ENCODE measurements around the gene LHX6.
A peak's percentile ranks its signal among the peaks of the same experiment; 100 is the strongest.

Gene LHX6

DNA sequence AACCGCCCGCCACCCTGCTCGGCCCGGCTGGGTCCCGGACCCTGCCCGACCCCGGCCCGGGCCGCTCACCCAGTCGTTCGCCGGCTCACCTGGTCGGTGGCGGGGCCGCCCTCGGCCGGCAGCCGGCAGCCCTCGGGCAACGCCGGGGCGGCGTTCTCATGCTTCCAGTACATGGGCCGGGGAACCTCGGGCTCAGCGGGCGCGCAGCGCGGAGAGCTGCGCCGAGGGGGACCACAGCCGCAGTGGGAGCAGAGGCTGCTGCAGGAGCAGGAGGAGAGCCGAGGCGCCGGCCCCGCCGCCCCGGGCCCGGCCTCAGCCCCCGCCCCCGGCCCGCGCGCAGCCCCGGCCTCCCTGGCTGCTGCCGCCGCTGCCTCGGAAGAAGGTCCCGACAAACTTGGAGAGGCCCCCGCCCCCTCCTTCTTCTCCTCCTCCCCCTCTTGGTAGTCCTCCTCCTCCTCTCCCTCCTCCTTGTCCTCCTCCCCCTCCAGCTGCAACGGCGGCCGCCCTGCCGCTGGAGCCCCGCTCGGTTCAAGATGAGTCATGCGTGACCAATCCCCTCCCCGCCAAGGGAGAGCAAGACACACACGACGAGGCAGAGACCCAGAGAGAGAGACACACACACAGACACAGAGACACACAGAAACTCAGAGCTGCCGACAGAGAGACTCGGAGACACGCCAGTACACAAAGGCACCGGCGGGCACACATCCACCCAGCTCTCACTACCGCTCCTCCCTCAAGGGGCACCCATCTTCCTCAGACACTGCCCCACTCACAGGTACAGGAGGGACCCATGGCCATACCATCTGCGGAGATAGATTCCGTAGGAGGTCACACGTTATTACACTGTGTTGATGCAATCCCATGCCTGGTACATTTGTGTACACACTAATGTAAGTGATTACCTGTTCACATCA, at the start of gene LHX6:
LHX6 (minus strand) TSS at position 390 of the 917 bp plus-strand sequence; CDS start at position 173, 217 bp downstream.
- no peak for DNase-seq (ENCODE audit: low read depth in 2 of 2)

DNA sequence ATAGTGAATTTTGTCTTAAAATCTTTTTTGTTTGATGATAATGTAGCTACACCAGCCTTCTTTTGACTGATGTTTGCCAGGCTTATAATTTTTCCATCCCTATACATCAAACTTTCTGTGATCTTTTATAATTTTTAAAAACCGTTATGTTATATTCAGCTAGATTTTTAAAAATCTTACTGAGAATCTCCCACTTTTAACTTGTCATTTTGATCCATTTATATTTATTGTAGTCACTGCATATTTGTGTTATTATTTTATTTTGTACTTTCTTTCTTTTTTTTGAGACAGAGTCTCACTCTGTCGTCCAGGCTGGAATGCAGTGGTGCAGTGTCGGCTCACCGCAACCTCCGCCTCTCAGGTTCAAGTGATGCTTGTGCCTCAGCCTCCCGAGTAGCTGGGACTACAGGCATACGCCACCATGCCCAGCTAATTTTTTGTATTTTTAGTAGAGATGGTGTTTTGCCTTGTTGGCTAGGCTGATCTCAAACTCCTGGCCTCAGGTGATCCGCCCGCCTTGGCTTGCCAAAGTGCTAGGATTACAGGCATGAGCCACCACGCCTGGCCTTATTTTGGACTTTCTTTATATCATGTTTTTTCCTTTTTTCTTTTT, 48.6 kb upstream of the LHX6 start:
- no peak for DNase-seq (ENCODE audit: low read depth in 2 of 2)

DNA sequence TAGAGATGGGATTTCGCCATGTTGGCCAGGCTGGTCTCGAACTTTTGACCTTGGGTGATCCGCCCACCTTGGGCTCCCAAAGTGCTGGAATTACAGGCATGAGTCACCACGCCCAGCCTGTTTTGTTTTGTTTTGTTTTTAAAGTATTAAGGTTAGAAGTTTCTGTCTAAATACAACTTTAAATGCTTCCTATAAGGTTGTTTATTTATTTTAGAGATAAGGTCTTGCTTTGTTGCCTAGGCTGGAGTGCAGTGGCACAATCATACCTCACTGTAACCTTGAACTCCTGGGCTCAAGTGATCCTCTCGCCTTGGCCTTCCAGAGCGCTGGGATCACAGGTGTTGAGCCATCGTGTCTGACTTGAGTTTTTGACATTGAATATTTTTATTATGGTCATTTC, 47.3 kb upstream of the LHX6 start:
- DNase-seq (ENCODE audit: low read depth in 2 of 2) = no peak

DNA sequence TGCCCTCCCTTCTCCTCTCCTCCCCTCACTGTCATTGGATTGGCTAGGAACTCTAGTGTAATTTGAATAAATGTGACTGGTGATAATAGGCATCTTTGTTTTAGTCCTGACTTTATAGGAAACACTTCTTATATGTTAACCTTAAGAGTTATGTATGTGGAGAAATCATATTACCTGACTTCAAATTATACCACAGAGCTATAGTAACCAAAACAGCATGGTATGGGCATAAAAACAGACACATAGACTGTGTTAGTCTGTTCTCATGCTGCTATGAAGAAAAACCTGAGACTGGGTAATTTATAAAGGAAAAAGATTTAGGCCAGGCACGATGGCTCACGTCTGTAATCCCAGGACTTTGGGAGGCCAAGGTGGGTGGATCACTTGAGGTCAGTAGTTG, 45.3 kb upstream of the LHX6 start:
- DNase-seq (ENCODE audit: low read depth in 2 of 2) = no peak

DNA sequence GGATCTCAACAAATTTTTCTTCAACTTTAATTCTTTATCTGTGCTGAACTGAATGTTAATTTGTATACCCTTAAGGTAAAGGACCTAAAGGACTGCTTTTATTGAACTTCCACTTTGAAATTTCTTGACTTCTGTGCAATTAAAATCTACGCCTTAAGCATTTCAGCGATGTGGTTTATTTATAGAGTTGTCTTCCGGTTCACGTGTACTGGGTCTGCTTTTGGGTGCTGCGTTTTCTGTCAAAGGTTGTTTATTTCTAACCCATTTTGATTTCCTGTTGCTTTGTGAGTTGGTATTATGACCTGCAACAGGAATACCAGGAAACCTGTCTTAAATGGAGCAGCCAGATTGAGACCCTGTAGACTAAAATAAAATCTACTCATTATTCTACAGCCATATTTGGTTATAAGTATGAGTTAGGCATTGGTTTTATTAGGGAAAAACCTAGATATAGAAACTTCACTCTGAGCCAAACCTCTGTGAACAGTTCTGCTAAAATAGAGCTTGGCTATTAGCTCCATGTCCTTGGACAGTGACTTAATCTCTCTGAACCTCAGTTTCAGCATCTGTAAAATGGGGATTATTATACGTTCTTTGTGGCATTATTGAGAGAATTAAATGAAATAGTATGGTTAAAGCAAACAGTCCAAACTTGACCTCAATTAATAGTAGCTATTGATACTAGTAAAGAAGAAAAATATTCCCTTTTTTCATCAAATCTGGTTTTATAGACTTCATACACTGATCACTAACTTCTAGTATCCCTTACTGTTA, 39.5 kb upstream of the LHX6 start:
- no peak for DNase-seq (ENCODE audit: low read depth in 2 of 2)

DNA sequence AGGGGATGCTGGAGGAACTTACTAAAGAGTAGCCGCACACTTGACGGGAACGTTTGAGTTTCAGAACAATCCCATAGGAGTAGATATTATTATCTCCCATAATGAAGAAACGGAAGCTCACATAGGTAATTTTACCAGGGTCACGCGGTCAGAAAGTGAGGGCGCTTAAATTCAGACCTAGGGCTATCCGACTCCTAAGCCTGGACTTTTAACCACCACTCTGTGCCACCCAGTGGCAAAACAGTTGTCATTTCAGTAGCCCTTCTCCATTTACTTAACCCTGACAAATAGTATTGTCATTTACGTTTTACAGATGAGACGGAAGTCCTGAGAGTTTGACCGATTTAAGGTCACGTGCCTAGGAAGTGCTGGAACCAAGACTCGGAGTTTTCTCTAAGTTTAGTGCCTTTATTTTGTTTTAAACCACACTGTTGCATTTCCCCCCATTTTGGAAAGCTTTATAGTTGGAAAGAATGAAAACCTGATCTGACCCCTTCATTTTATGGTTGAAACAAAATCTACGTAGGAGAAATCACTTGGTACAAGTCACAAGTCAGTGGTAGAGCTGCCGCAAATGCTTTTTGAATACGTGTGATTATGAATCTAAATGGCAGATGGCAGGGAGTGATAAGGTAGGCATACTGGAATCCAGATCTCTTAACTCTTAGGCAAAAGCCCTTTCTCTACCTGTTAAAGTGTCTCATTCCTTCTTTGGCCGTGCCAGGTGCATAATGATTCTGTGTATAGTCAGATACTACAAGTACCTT, 36.6 kb upstream of the LHX6 start:
- no peak for DNase-seq (ENCODE audit: low read depth in 2 of 2)

DNA sequence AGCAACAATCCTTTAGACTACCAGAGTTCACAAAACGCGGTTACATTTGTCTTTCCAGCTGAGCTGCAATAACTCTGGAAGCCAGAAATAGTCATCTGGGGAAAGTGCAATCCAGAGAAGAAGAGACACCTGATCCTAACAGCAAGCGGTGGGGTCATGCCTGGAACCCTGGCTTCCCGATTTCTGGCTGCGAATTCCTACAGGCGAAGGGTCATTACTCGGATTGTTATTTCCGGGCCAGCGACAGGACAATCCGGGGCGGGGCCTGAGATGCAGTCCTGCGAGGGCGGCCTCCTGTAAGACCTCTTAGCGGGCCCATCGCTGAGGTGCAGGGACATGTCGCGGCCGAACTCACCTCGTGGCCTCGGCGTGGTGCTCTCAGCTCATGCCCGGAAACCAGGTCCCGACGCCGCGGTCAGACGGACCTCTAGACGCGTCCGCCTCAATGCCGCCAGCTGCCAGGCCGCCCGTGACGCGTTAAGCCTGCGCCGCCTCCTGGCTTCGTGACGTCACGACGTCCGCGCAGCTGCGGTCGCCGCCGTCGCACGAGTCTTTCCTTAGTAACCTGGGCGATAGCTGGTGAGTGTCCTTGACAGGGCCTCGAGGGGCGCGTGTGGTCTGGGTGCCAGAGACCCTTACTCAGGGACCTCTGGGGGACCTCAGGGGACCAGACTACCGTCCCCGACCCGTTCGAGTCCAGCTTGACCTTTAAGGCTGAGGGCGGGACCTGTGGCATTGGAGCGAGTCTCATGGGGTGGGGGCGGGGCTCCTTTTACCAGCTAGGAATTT, 35.8 kb upstream of the LHX6 start, which contains the start of the genes MRRF and RBM18:
MRRF (plus strand) TSS at position 523 of the 789 bp plus-strand sequence. CDS start 6,010 bp downstream, outside the sequence.
RBM18 (minus strand) TSS at position 481 of the 789 bp plus-strand sequence. CDS start 3,348 bp downstream, outside the sequence.
- peak; percentile 66 to 67 for DNase-seq (ENCODE audit: low read depth in 2 of 2)

DNA sequence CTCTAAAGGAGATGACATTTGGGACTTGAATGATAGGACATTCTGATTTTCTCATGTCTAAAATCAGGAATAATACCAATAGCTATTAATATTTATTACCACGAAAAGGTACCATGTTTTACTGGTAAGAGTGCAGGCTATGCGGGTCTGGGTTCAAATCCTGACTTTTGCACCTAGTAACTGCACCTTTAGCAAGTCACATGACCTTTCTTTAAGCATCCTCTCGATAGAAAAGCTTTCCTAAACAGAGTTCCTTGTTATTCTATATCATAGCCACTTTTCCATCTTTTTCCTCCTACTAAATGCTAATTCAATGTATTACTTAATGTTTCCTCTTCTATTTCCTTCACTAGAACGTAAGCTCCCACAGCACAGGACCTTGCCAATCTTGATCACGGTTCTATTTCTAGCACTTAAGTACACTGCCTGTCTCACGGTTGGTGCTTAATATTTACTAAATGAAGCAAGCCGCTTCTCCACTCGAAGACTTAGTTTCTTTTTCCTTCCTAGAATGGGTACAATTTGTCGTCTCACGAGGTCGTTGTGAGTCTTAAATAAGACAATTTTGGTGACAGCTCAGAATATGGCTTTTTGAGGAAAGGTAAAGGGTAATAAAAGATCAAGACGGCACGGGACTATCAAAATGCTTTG, 35.1 kb upstream of the LHX6 start:
- no peak for DNase-seq (ENCODE audit: low read depth in 2 of 2)

DNA sequence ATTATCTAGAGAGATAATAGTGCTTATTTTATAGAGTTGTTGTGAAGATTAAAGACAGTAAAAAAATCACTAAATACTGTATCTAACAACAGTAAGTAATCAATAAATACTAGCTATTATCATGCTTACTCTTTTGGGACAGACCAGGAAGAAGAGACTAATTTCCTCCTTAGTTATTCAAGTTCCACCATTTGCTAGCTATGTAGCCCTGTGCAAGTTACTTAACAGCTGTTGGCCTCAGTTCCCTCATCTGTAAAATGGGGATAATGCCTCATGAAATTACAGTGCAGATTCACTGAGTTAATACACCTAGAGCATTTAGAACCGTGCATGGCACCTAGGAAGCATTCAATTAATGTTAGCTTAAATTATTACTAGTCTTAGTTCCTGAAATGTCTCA, 33.3 kb upstream of the LHX6 start:
- no peak for DNase-seq (ENCODE audit: low read depth in 2 of 2)

DNA sequence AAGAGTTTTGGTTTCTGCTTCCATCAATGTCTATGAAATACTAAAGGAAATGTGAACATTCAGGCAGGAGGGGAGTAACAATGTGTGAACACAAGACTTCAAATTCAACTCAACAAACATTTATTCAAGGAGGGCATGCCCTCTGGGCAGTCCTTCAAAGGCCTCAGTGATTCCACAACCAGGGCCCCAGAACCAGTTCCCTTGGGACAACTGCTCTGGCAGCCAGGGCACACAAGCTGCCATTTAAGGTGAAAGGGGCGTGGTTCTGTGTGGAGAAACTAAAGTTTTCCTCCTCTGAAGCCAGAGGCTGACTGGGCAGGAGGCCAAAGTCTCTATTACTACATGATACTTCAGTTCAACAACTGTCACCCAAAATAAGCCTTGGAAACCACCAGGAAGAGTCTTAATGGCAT, 32.7 kb upstream of the LHX6 start:
- no peak for DNase-seq (ENCODE audit: low read depth in 2 of 2)

DNA sequence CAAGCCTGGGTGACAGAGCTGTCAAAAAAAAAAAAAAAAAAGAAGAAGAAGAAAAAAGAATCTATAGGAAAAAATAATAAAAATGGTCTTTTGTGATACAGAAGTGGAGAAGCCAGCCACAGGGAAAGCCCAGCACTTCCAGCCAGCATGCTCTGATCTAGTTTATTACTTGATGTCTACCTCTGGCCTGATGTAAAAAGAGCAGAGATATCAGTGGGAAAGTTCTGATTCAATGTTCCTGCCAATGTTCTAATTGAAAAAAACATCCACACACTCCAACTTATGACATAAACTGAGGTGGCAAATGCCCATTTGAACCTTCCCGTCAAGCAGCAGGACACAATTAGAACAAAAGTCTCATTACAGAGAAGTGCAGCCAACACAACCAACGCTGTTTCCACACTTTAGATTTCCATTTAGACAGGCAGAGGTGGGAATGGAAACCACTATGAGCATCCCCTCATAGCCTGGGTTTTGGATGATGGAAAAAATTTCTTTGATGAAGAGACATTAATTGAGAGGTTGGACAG, 30.2 kb upstream of the LHX6 start:
- DNase-seq (ENCODE audit: low read depth in 2 of 2) = no peak

DNA sequence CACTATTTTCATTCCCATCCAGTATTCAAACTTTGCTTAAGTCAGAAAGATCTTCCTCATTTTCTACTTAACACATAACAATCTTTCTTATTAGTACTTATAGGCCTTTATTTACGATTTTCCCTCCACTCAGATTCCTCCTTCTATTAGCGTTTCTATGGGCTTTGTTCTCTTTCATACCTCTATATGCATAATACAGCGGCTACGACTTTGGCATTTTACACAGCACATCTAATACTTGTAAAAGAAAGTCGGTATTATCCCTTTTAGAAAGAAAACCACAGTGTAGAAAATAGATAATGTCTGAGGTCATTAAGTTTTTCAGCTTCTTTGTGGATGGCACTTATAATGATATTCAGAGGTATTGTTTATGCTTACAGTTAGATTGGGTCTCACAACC, 27.4 kb upstream of the LHX6 start:
- no peak for DNase-seq (ENCODE audit: low read depth in 2 of 2)

DNA sequence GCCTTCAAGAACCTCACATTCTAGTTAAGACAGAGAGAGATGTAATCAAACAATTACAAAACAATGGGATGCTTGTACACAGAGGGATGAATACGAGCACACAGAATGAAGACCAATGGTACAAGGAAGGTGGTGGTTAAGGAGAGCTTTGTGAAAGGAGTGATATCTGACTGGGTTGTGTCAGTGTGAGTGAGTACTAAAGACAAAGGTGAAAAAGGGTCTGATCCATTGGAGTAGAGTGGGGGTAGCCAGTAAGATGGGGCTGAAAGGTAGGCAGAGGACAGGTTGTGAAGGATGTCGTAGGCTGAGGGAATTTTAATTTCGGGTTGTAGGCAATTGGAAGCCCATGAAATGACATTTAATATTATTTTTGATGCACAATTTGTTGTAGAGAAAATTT, 26.0 kb upstream of the LHX6 start:
- no peak for DNase-seq (ENCODE audit: low read depth in 2 of 2)

DNA sequence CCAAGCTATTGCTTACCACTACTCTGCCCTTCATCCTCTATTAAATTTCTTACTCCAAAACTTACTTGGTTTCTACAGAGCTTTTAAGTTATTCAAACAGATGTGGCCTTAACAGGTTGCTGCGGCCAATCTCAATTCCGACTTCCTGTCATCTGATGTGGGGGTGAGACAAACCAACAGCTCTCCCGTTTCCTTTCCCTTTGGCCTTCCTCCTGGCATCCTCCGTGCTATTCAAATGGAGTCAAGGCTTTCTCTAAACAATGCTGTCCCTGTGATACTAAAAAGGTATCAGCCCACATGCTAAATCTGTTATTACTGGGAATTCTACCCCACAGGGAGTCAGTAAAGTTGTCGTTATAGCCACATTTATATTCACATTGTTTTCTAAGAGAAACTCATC, 24.0 kb upstream of the LHX6 start:
- DNase-seq (ENCODE audit: low read depth in 2 of 2) = no peak

DNA sequence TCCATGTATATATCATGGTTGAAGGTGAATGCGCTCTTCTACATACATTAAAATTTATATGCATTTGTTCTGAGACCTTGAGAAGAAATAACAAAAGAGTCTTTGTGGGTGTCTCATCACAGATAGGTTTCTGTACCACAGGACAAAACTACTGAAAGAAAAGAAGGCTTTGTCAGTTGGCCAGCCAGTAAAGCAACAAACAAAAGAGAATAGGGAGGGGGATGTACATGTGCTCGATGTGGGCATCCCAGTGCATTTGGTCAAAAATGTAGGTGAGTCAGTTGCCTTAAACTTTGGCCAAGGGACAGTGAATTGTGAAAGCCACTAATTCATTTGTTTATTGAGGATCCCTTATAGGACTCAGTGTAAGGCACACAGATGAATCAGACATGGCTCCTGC, 22.6 kb upstream of the LHX6 start:
- no peak for DNase-seq (ENCODE audit: low read depth in 2 of 2)

DNA sequence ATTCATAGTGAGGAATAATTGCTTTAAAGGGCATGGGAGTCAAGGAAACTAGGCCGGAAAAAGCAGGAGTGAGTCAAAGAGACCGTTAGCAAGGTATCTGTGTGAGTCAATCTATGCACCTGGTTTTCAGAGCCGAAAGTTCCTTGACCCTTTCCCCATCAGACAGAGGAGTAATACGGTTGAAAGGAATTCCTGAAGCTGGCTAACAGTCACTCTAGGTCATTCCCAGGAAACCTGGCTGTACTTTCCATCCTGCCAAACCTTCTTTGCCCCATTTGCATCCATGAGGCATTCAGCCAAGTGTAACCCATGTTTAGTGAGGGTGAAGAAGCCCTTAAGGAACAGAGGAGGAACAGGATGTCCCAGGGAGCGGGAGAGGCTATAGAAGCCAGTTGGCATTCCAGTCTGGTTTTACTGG, 19.7 kb upstream of the LHX6 start:
- DNase-seq (ENCODE audit: low read depth in 2 of 2) = no peak

DNA sequence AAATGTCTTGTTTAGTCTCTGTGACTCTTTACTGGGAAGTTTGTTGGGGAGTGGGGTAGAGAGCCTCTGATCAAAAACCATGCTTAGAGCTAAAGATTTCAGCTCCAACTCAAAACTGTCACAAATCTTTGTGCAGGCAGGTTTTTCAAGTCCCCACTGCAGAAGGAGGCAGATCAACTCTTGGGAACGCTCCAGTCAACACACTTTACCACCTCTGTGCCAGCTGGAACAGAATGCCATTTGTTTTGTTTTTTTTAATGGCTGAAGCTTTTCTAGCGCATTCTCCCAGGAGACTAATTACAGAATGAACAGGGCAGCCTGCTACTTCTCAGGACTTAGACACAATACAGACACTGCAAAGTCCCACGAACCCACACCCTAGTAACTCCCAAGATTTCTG, 17.9 kb upstream of the LHX6 start:
- DNase-seq (ENCODE audit: low read depth in 2 of 2) = no peak

DNA sequence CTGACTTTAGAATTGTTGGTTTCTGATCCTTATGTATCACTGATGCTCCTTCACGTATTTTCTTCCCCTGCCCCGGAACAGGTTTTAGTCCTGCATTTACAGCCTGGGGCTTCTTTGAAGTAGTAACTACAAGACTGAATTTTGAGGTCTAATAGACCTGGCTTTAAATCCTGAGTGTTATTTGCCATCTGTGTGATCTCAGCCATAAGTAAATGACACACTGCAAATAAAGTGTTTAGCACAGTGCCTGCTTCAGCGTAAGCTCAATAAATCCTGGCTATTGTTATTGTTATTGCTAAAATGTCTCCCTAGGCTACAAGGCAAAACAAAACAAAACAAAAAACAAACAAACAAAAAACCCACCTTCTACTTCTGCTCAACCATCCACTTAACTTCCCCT, 15.6 kb upstream of the LHX6 start:
- no peak for DNase-seq (ENCODE audit: low read depth in 2 of 2)

DNA sequence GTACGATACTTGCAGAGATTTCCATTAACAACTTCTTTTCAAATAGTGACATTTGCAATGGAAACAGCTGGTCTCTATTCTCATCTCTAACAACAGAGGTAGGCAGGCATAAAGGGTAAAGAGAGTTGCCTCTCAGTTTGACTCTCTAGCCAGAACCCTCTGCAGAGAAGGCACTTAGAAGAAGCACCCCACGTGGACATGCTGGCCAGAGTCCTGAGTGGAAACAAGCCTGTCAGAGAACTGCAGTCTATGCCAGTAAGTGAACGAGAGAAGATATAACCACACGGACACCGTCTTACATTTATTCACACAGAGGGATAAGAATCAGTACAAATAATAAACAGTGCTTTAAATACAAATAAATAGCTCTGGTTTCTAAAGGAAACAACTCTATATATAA, 11.0 kb upstream of the LHX6 start:
- no peak for DNase-seq (ENCODE audit: low read depth in 2 of 2)

DNA sequence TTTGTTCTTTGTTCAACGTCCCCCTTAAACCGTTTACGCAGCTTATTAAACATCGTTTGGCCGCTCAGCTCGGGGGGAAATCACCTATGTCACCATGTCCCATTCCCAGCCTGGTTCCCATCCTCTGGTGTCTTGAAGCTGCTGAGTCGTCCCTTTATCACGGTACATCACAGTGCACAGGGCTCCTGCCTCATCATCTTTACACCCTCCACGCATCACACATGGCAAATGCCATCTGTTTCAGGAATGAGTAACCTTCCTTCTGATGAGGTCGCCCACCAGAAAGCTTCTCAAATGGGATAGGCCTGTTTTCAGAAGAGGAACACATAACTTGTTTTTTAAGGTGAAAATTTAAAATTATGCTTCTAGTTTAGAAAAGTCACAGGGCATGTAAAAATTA, 7.9 kb upstream of the LHX6 start:
- DNase-seq (ENCODE audit: low read depth in 2 of 2) = no peak

Measured in fibroblast of skin of left quadriceps (primary cell).